Transverse colon (tissue), 4 donors: ENCODE measurements around the gene SVIP.

Experiments
- EP300 ChIP-seq: sonication (generic); formaldehyde crosslinking; IDR thresholded peaks from one replicate; pipeline ENCODE4 v1.6.1; 2017; ENCODE audit warnings: antibody characterized with exemption, low read depth
- POLR2A ChIP-seq: fragments of 450-650 bp; IDR thresholded peaks from one replicate; pipeline ENCODE4 v1.6.1; 2016; ENCODE audit warnings: antibody characterized with exemption, mild to moderate bottlenecking, moderate library complexity
- POLR2AphosphoS5 ChIP-seq, 3 donors: sonication (generic); formaldehyde crosslinking; IDR thresholded peaks; one replicate each; pipeline ENCODE4 v1.6.1; 2016; ENCODE audit warnings: antibody characterized with exemption in 3 of 3
- TF ChIP-seq, protein P1 (sequence below), 5 experiments: fragments of 200-600 bp in 3 of 5; fragments of 450-650 bp in 2 of 5; sonication (generic) in 3 of 5; IDR thresholded peaks; 1 replicate in 2 of 5; 2 replicates in 3 of 5; pipeline ENCODE4 v1.5.1; 2016 to 2017; ENCODE audit warnings: antibody characterized with exemption in 5 of 5, inconsistent platforms in 3 of 5, mild to moderate bottlenecking in 2 of 5, moderate library complexity in 1 of 5

DNA sequence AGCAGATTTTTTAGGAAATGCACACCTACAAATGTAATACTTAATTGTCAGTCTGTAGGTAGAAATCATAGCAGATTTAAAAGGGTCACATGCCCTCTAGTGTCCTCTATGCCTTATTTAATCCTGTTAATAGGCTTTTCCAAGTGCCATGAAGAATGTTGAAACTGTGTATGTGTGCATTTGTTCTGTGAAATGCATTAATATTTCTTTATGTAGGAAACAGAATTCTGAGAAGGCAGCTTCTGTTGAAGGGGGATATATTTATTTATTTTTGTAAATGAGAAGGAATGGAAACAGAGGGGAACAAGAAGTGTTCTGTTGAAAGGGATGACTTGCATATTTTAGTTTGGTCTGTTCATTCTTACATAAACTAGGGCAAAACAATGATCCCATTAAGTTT is 51.0 kb downstream of the SVIP start:
- TF ChIP-seq, protein P1, sequence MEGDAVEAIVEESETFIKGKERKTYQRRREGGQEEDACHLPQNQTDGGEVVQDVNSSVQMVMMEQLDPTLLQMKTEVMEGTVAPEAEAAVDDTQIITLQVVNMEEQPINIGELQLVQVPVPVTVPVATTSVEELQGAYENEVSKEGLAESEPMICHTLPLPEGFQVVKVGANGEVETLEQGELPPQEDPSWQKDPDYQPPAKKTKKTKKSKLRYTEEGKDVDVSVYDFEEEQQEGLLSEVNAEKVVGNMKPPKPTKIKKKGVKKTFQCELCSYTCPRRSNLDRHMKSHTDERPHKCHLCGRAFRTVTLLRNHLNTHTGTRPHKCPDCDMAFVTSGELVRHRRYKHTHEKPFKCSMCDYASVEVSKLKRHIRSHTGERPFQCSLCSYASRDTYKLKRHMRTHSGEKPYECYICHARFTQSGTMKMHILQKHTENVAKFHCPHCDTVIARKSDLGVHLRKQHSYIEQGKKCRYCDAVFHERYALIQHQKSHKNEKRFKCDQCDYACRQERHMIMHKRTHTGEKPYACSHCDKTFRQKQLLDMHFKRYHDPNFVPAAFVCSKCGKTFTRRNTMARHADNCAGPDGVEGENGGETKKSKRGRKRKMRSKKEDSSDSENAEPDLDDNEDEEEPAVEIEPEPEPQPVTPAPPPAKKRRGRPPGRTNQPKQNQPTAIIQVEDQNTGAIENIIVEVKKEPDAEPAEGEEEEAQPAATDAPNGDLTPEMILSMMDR (IDR thresholded peaks at IDR 0.05) = no peak
- TF ChIP-seq EP300 = no peak
- TF ChIP-seq POLR2A = no peak
- TF ChIP-seq POLR2AphosphoS5 (IDR thresholded peaks at IDR 0.05) = no peak
